Keratinocyte (primary cell): Measurements from ENCODE around the gene PLXDC1. TPM values are rescaled to one million over a fixed set of nuclear protein-coding genes. Genes with fewer than 3 reads are reported as not detected.

Source experiments
- DNase-seq: peaks from one replicate; pipeline ENCODE4 v3.0.0-alpha.2; 2011; ENCODE audit warnings: low read depth, missing footprints, low spot score
- FAIRE-seq: peaks from 2 replicates; lab custom pipeline; 2011; peaks lifted over from hg19 to GRCh38; lab: Jason Lieb, UNC
- H2AFZ ChIP-seq: 2 replicates; pipeline ENCODE4 v1.6.0; 2012; ENCODE audit warnings: low read length, control low read depth, inconsistent platforms; ENCODE audit not compliant: control insufficient read depth
- H3K27ac ChIP-seq: 2 replicates; pipeline ENCODE4 v1.5.1; 2011; ENCODE audit warnings: low read length; ENCODE audit not compliant: control insufficient read depth, insufficient read depth
- H3K27me3 ChIP-seq: 3 replicates; pipeline ENCODE4 v1.6.0; 2011; ENCODE audit warnings: low read length; ENCODE audit not compliant: control insufficient read depth, insufficient read depth; ENCODE audit errors: extremely low read depth
- H3K36me3 ChIP-seq, 2 experiments: 2 replicates in 1 of 2; 3 replicates in 1 of 2; pipeline ENCODE4 v1.5.1; 2011; ENCODE audit warnings: low read length in 2 of 2, mild to moderate bottlenecking in 1 of 2; ENCODE audit not compliant: control insufficient read depth in 2 of 2, insufficient read depth in 2 of 2; ENCODE audit errors: extremely low read depth in 1 of 2
- H3K4me1 ChIP-seq: 3 replicates; pipeline ENCODE4 v1.5.1; 2011; ENCODE audit warnings: low read length; ENCODE audit not compliant: control insufficient read depth, insufficient read depth; ENCODE audit errors: extremely low read depth
- H3K4me2 ChIP-seq: 3 replicates; pipeline ENCODE4 v1.6.0; 2011; ENCODE audit warnings: low read depth, low read length; ENCODE audit not compliant: control insufficient read depth, insufficient read depth; ENCODE audit errors: extremely low read depth
- H3K4me3 ChIP-seq, 3 experiments: fragments of 200-600 bp in 1 of 3; sonication (generic) in 1 of 3; 2 replicates in 2 of 3; 3 replicates in 1 of 3; pipeline ENCODE4 v1.5.1; 2011 to 2016; ENCODE audit warnings: low read length in 3 of 3, mild to moderate bottlenecking in 3 of 3, control low read depth in 2 of 3, inconsistent platforms in 1 of 3, low read depth in 1 of 3, mixed read lengths in 1 of 3, mixed run types in 1 of 3, moderate library complexity in 1 of 3; ENCODE audit not compliant: control insufficient read depth in 2 of 3, insufficient read depth in 2 of 3; ENCODE audit errors: extremely low read depth in 1 of 3
- H3K79me2 ChIP-seq: 2 replicates; pipeline ENCODE4 v1.6.0; 2012; ENCODE audit warnings: low read length; ENCODE audit not compliant: control insufficient read depth, insufficient read depth
- H3K9ac ChIP-seq: 3 replicates; pipeline ENCODE4 v1.6.0; 2011; ENCODE audit warnings: low read length; ENCODE audit not compliant: control insufficient read depth, insufficient read depth; ENCODE audit errors: extremely low read depth
- H3K9me1 ChIP-seq: 3 replicates; pipeline ENCODE4 v1.6.0; 2011; ENCODE audit warnings: low read length; ENCODE audit not compliant: control insufficient read depth, insufficient read depth; ENCODE audit errors: extremely low read depth
- H3K9me3 ChIP-seq: 2 replicates; pipeline ENCODE4 v1.5.1; 2012; ENCODE audit warnings: low read depth, low read length; ENCODE audit not compliant: control insufficient read depth
- H4K20me1 ChIP-seq: 3 replicates; pipeline ENCODE4 v1.6.0; 2011; ENCODE audit warnings: low read length; ENCODE audit not compliant: control insufficient read depth, insufficient read depth; ENCODE audit errors: extremely low read depth
- CTCF ChIP-seq, 3 experiments: IDR thresholded peaks in 1 of 3; conservative IDR thresholded peaks in 1 of 3; optimal IDR thresholded peaks in 1 of 3; 2 replicates in 2 of 3; 3 replicates in 1 of 3; pipeline versions ENCODE3 to v1.5.1; 2011; ENCODE audit warnings: low read length in 3 of 3, mild to moderate bottlenecking in 3 of 3, moderate library complexity in 2 of 3, control low read depth in 1 of 3, inconsistent platforms in 1 of 3; ENCODE audit not compliant: insufficient read depth in 2 of 3; ENCODE audit errors: extremely low read depth in 1 of 3
- EZH2 ChIP-seq: IDR thresholded peaks from one replicate; pipeline ENCODE4 v1.6.1; 2012; ENCODE audit warnings: inconsistent platforms, mild to moderate bottlenecking, low read length, moderate library complexity
- dilution Hi-C: fragments of 300-500 bp; cut with MboI; formaldehyde crosslinking; loops from one replicate; pipeline ENCODE4 v1.7.0; 2020; ENCODE audit warnings: low sequenced_read_pairs; ENCODE audit not compliant: extremely low pct_ligation_motif_present
- polyA plus RNA-seq, 5 experiments: library from polyadenylated mRNA; depleted of rRNA in 3 of 5; stranded (reverse) in 3 of 5; stranded (forward) in 1 of 5; unstranded in 1 of 5; fragments of >200 nt; gene quantifications; 1 replicate in 1 of 5; 2 replicates in 3 of 5; 3 replicates in 1 of 5; pipeline versions ENCODE4 v1.2.1 to v1.2.3, GENCODE V29; 2011 to 2012; ENCODE audit warnings: missing spikeins in 2 of 5, low read depth in 1 of 5, low replicate concordance in 1 of 5

The PLXDC1 gene
- polyA plus RNA-seq, 1 donor (not counting 4 experiments of a cell fraction or from before 2014, with no cell fraction given): 0.35 TPM

DNA sequence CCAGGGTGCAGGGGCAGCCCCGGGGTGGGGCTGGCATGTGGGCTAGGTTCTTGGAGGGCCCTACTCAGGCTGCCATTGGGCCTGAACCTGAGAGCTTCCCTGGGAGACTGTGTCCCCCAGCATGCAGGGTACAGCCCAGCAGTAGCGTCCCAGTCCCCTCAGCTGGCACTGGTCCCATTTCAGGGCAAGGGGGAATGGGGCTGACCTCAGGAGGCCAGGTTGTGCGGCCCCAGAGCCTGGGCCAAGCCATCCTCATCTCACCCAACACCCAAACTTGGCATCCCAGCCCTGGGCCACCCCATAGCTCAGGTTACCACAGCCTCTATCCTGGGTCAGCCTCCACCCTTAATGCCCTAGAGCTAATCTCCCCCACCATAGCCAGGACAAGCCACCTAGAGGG, 6.3 kb downstream of the PLXDC1 start:
- Histone ChIP-seq H3K9me1 (no peaks in the 10 kb centered on the region), H4K20me1 (no peaks in the 10 kb centered on the region), H3K27ac (peak overlapping the region; percentile 41), H3K27me3 (peaks cover 13% of the 10 kb centered on the region), H3K9ac (no peak overlapping the region), H3K9me3 (no peaks in the 10 kb centered on the region), H3K4me1 (peaks cover 15% of the 10 kb centered on the region), H3K4me3 (no peak overlapping the region), H3K36me3 (no peaks in the 10 kb centered on the region), H3K4me2 (peak overlapping the region; percentile 29), H3K79me2 (no peaks in the 10 kb centered on the region), H2AFZ (no peak overlapping the region)
- dilution Hi-C loops: no loop called here
- FAIRE-seq (no peak), DNase-seq (no peak)
- TF ChIP-seq CTCF (optimal IDR thresholded peaks at IDR 0.05 in 1 of 3, IDR thresholded peaks at IDR 0.05 in 1 of 3, conservative IDR thresholded peaks at IDR 0.05 in 1 of 3; ENCODE audit: extremely low read depth in 1 of 3, insufficient read depth in 2 of 3, low read length in 3 of 3): no peak
- no peak for TF ChIP-seq EZH2

GRCh38 chr17:39144416-39144840, 7.0 kb downstream of the PLXDC1 start:
- H3K27me3 ChIP-seq: peaks cover 10% of the 10 kb centered on the region
- TF ChIP-seq CTCF (optimal IDR thresholded peaks at IDR 0.05 in 1 of 3, IDR thresholded peaks at IDR 0.05 in 1 of 3, conservative IDR thresholded peaks at IDR 0.05 in 1 of 3; ENCODE audit: extremely low read depth in 1 of 3, insufficient read depth in 2 of 3, low read length in 3 of 3) (no peak), EZH2 (no peak)
- H3K4me3 ChIP-seq: peak overlapping the region in 1 of 3 experiments; percentile 13
- peak overlapping the region; percentile 35 for H3K9ac ChIP-seq
- FAIRE-seq (peak; percentile 97), DNase-seq (peak; percentile 98)
- no peaks in the 10 kb centered on the region for H3K9me1 ChIP-seq
- H4K20me1 ChIP-seq: no peaks in the 10 kb centered on the region
- peaks cover 21% of the 10 kb centered on the region for H3K4me1 ChIP-seq
- no peaks in the 10 kb centered on the region for H3K79me2 ChIP-seq
- H3K9me3 ChIP-seq: no peaks in the 10 kb centered on the region
- H3K27ac ChIP-seq: peak overlapping the region; percentile 69
- peak overlapping the region; percentile 29 for H3K4me2 ChIP-seq
- dilution Hi-C loops: no loop called here
- H3K36me3 ChIP-seq: no peaks in the 10 kb centered on the region
- H2AFZ ChIP-seq: peak overlapping the region; percentile 59
